Measurements from ENCODE around the gene MYCN.
"Not testable (repeated sequence)": the region's sequence is repeated elsewhere in the genome, so short reads cannot be mapped to it uniquely, and the experiment has no call there.

The MYCN gene

DNA sequence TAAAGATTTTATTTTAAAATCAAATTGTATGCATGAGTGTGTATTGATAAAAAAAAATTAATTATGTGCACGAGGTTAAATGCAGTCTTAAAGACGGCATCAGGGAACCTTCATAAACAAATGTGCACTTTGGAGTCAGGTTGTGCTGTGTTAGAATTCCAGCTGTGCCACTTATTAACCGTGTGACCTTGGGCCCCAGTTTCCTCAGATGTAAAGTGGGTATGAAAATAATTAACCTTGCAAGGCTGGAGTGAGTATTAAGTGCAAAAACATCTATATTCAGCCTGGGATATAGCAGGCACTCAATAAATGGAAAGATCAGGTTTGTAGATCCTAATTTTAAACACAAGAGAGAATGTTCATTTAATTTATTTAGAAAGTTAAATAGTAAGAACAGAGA is 14.5 kb upstream of the MYCN start:
- no peaks in the 10 kb centered on the region for H3K27me3 ChIP-seq (ENCODE audit: insufficient read depth, insufficient read length)
- H3K4me1 ChIP-seq (ENCODE audit: insufficient read depth, insufficient read length): no peaks in the 10 kb centered on the region
- H3K36me3 ChIP-seq (ENCODE audit: insufficient read depth, insufficient read length, low read length): no peaks in the 10 kb centered on the region
- no peak for DNase-seq (ENCODE audit: low read depth, low spot score)
- H3K4me3 ChIP-seq (ENCODE audit: insufficient read length, low read depth): no peak overlapping the region
- no peaks in the 10 kb centered on the region for H3K9me3 ChIP-seq (ENCODE audit: insufficient read depth, low read length)
- no peak for TF ChIP-seq YY1 (IDR thresholded peaks at IDR 0.05; ENCODE audit: insufficient read depth, insufficient read length)
- no peak for TF ChIP-seq ZNF274 (IDR thresholded peaks at IDR 0.05; ENCODE audit: low read depth, low read length)
- TF ChIP-seq SUZ12 (IDR thresholded peaks at IDR 0.05; ENCODE audit: extremely low read depth, insufficient read depth, insufficient read length): no peak
- no peak overlapping the region for H3K9ac ChIP-seq (ENCODE audit: insufficient read length, low read depth)

DNA sequence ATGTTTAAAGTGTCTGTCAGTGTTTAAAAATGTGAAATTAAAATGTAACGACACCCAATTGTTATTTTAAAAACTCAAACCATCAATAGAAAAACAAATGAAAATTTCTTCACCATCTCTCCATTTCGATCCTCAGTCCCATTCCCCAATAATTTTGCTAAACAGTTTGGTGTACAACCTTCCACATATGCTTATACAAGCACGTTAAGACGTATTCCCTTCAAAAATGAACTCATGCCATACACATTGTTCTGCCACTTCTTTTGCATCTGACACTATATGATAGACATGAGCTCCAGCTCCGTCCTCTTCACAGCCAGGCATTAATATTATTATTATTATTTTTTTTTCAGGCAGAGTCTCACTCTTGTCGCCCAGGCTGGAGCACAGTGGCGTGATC is 14.1 kb upstream of the MYCN start:
- Histone ChIP-seq H3K4me3 (ENCODE audit: insufficient read length, low read depth) (no peak overlapping the region), H3K27me3 (ENCODE audit: insufficient read depth, insufficient read length) (no peaks in the 10 kb centered on the region), H3K9ac (ENCODE audit: insufficient read length, low read depth) (no peak overlapping the region), H3K36me3 (ENCODE audit: insufficient read depth, insufficient read length, low read length) (no peaks in the 10 kb centered on the region), H3K9me3 (ENCODE audit: insufficient read depth, low read length) (no peaks in the 10 kb centered on the region), H3K4me1 (ENCODE audit: insufficient read depth, insufficient read length) (no peaks in the 10 kb centered on the region)
- TF ChIP-seq ZNF274 (IDR thresholded peaks at IDR 0.05; ENCODE audit: low read depth, low read length) (no peak), YY1 (IDR thresholded peaks at IDR 0.05; ENCODE audit: insufficient read depth, insufficient read length) (no peak), SUZ12 (IDR thresholded peaks at IDR 0.05; ENCODE audit: extremely low read depth, insufficient read depth, insufficient read length) (no peak)
- no peak for DNase-seq (ENCODE audit: low read depth, low spot score)

DNA sequence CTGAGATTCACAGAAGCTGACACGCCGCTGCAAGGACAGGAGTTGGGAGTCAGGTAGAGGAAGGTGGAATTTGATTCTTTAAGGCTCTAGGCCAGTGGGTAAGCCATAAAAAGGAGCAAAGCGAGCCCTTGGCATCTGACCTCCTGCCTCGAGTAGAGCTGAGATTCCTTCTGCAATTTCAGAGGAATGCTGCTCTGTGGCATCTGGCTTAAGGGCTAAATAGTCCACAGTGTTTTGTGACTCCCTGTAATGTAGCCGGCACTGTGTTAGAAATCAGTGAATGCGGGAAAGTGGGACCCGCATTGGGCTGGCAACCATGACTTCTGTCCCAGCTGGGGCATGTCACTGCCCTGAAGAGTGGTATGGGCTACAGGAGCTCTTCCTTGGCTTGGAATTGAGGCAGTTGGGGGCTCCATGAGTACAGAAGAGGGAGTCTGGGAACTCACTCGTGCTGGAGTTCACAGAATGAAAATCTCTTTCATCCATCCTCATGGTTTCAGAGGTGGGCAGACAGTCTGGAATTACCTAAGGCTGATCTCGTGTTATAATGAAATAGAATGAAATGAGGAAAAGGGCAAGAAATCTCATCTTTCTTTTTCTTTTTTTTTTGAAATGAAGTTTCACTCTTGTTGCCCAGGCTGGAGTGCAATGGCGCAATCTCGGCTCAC is 12.7 kb upstream of the MYCN start:
- Histone ChIP-seq H3K4me3 (ENCODE audit: insufficient read length, low read depth) (no peak overlapping the region), H3K9me3 (ENCODE audit: insufficient read depth, low read length) (no peaks in the 10 kb centered on the region), H3K36me3 (ENCODE audit: insufficient read depth, insufficient read length, low read length) (no peaks in the 10 kb centered on the region), H3K27me3 (ENCODE audit: insufficient read depth, insufficient read length) (no peaks in the 10 kb centered on the region), H3K9ac (ENCODE audit: insufficient read length, low read depth) (no peak overlapping the region), H3K4me1 (ENCODE audit: insufficient read depth, insufficient read length) (no peaks in the 10 kb centered on the region)
- DNase-seq (ENCODE audit: low read depth, low spot score): no peak
- TF ChIP-seq YY1 (IDR thresholded peaks at IDR 0.05; ENCODE audit: insufficient read depth, insufficient read length): no peak
- no peak for TF ChIP-seq ZNF274 (IDR thresholded peaks at IDR 0.05; ENCODE audit: low read depth, low read length)
- no peak for TF ChIP-seq SUZ12 (IDR thresholded peaks at IDR 0.05; ENCODE audit: extremely low read depth, insufficient read depth, insufficient read length)

DNA sequence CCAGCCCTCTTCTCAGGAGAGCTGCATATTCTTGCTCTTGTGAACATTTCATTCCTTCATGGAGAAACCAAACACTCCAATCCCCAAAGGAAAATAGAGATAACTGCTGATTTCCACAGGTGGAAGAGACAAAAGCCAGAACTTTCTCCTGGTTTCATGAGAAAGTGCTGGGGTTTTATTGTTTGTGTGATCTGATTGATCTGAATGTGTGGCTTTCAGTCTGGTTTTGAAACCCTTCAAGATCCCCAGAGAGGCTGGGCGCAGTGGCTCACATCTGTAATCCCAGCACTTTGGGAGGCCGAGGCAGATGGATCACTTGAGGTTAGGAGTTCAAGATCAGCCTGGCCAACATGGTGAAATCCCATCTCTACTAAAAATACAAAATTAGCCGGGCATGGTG is 11.3 kb upstream of the MYCN start:
- not testable (repeated sequence) for H3K27me3 ChIP-seq (ENCODE audit: insufficient read depth, insufficient read length); H3K4me1 ChIP-seq (ENCODE audit: insufficient read depth, insufficient read length); DNase-seq (ENCODE audit: low read depth, low spot score)

DNA sequence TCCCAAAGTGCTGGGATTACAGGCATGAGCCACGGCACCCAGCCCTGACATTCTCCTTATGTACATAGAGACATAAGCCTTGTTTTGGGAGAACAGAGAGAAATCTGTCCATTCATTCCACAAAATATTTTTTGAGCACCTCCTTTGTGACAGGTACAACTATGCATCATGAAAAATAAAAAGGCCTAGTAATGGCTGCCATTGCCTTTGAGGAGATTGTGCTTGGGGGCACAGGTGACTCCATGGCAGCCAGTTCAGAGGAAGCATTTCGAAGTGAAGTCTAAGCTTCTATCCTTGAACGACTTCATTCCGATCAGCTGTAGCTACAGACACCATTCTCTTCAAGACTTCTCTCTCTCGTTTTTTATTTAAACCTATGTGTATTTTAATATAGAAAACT is 10.5 kb upstream of the MYCN start:
- Histone ChIP-seq H3K27me3 (ENCODE audit: insufficient read depth, insufficient read length) (no peaks in the 10 kb centered on the region), H3K9ac (ENCODE audit: insufficient read length, low read depth) (no peak overlapping the region), H3K36me3 (ENCODE audit: insufficient read depth, insufficient read length, low read length) (no peaks in the 10 kb centered on the region), H3K4me1 (ENCODE audit: insufficient read depth, insufficient read length) (no peaks in the 10 kb centered on the region), H3K4me3 (ENCODE audit: insufficient read length, low read depth) (no peak overlapping the region), H3K9me3 (ENCODE audit: insufficient read depth, low read length) (no peaks in the 10 kb centered on the region)
- TF ChIP-seq ZNF274 (IDR thresholded peaks at IDR 0.05; ENCODE audit: low read depth, low read length) (no peak), SUZ12 (IDR thresholded peaks at IDR 0.05; ENCODE audit: extremely low read depth, insufficient read depth, insufficient read length) (no peak), YY1 (IDR thresholded peaks at IDR 0.05; ENCODE audit: insufficient read depth, insufficient read length) (no peak)
- no peak for DNase-seq (ENCODE audit: low read depth, low spot score)

More for the DNA sequence above, 11.3 kb upstream of the MYCN start:
- not testable (repeated sequence) for H3K9ac ChIP-seq (ENCODE audit: insufficient read length, low read depth); H3K9me3 ChIP-seq (ENCODE audit: insufficient read depth, low read length); H3K4me3 ChIP-seq (ENCODE audit: insufficient read length, low read depth); H3K36me3 ChIP-seq (ENCODE audit: insufficient read depth, insufficient read length, low read length)

- no peak for TF ChIP-seq ZNF274 (IDR thresholded peaks at IDR 0.05; ENCODE audit: low read depth, low read length)
- TF ChIP-seq SUZ12 (IDR thresholded peaks at IDR 0.05; ENCODE audit: extremely low read depth, insufficient read depth, insufficient read length): no peak
- no peak for TF ChIP-seq YY1 (IDR thresholded peaks at IDR 0.05; ENCODE audit: insufficient read depth, insufficient read length)
- no peak for DNase-seq (ENCODE audit: low read depth, low spot score)
- Histone ChIP-seq H3K4me1 (ENCODE audit: insufficient read depth, insufficient read length) (no peaks in the 10 kb centered on the region), H3K27me3 (ENCODE audit: insufficient read depth, insufficient read length) (no peaks in the 10 kb centered on the region), H3K4me3 (ENCODE audit: insufficient read length, low read depth) (no peak overlapping the region), H3K9me3 (ENCODE audit: insufficient read depth, low read length) (no peaks in the 10 kb centered on the region), H3K36me3 (ENCODE audit: insufficient read depth, insufficient read length, low read length) (no peaks in the 10 kb centered on the region), H3K9ac (ENCODE audit: insufficient read length, low read depth) (no peak overlapping the region)
Measured at GRCh38 chr2:15930589-15931318, 9.6 kb upstream of the MYCN start.

DNA sequence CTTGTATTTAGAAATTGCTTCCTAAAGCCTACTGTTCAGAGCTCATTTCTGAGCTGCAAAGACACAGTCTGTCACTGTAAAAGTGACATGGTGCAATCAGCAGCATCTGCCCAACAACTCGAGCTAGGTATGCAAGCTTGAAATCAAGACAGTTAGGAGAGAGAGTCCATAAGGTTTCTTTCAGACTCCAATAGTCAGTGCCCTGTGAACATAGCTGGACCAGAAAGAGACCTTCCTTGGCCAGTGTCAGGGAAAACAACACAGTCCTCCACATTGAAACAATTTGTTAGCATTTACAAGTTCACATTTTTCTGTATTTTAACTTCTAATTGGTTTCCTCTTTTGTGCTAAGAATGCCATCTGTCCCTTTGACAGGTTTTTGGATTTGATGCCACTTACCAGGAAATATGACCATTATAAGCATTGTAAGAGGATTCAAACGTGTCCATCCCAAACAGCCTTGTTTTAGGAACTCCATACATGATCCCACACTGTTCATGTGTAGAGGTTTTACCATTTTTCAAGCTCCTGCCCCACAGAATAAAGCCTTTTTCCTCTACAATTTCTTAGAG is 8.9 kb upstream of the MYCN start:
- no peaks in the 10 kb centered on the region for H3K27me3 ChIP-seq (ENCODE audit: insufficient read depth, insufficient read length)
- DNase-seq (ENCODE audit: low read depth, low spot score): no peak
- TF ChIP-seq YY1 (IDR thresholded peaks at IDR 0.05; ENCODE audit: insufficient read depth, insufficient read length): no peak
- no peak for TF ChIP-seq SUZ12 (IDR thresholded peaks at IDR 0.05; ENCODE audit: extremely low read depth, insufficient read depth, insufficient read length)
- no peak for TF ChIP-seq ZNF274 (IDR thresholded peaks at IDR 0.05; ENCODE audit: low read depth, low read length)

More for the DNA sequence above, 8.9 kb upstream of the MYCN start:
- H3K4me1 ChIP-seq (ENCODE audit: insufficient read depth, insufficient read length): no peaks in the 10 kb centered on the region
- H3K9me3 ChIP-seq (ENCODE audit: insufficient read depth, low read length): no peaks in the 10 kb centered on the region
- no peaks in the 10 kb centered on the region for H3K36me3 ChIP-seq (ENCODE audit: insufficient read depth, insufficient read length, low read length)
- H3K4me3 ChIP-seq (ENCODE audit: insufficient read length, low read depth): no peak overlapping the region
- no peak overlapping the region for H3K9ac ChIP-seq (ENCODE audit: insufficient read length, low read depth)

Measured in NT2/D1 (cell line).